CD4-positive, alpha-beta memory T cell (primary cell): Measurements from ENCODE around the gene PRR29. TPM values are rescaled to one million over a fixed set of nuclear protein-coding genes. Genes with fewer than 3 reads are reported as not detected.

Source experiments
- CTCF ChIA-PET: fragments of 350-600 bp; sonication (Branson Sonifier 250); formaldehyde crosslinking; loops from one replicate; lab custom pipeline; 2021; ENCODE audit warnings: inconsistent platforms; ENCODE audit not compliant: partially characterized antibody; lab: Charles Lee
- POLR2A ChIA-PET: fragments of 350-600 bp; sonication (Branson Sonifier 250); formaldehyde crosslinking; loops from one replicate; lab custom pipeline; 2021; ENCODE audit not compliant: partially characterized antibody; lab: Charles Lee
- DNase-seq, 5 donors: peaks; one replicate each; pipeline versions ENCODE4 v3.0.0 to v3.0.0-alpha.2; 2020 to 2022; ENCODE audit warnings: mixed read lengths in 1 of 5
- H3K27ac ChIP-seq: one replicate; pipeline ENCODE4 v1.7.0; 2013; ENCODE audit warnings: low read depth, low read length
- H3K27me3 ChIP-seq: 2 replicates; pipeline ENCODE4 v1.7.0; 2013; ENCODE audit warnings: mild to moderate bottlenecking, low read length, moderate library complexity; ENCODE audit not compliant: insufficient read depth
- H3K36me3 ChIP-seq: 2 replicates; pipeline ENCODE4 v1.7.0; 2013; ENCODE audit warnings: mild to moderate bottlenecking, low read length, moderate library complexity; ENCODE audit not compliant: insufficient read depth
- H3K4me1 ChIP-seq: 2 replicates; pipeline ENCODE4 v1.7.0; 2013; ENCODE audit warnings: mild to moderate bottlenecking, low read length, moderate library complexity; ENCODE audit not compliant: insufficient read depth
- H3K4me3 ChIP-seq, 2 donors: one replicate each; pipeline ENCODE4 v1.7.0; 2013; ENCODE audit warnings: low read length in 2 of 2, mild to moderate bottlenecking in 1 of 2
- H3K9me3 ChIP-seq, 2 donors: one replicate each; pipeline ENCODE4 v1.7.0; 2013; ENCODE audit warnings: low read length in 2 of 2, control low read depth in 1 of 2; ENCODE audit not compliant: control insufficient read depth in 1 of 2
- H3K27ac Mint-ChIP-seq, 7 donors: one replicate each; pipeline ENCODE4 v1.8.0; 2020 to 2021; ENCODE audit warnings: mixed read lengths in 7 of 7, mild to moderate bottlenecking in 6 of 7, inconsistent platforms in 3 of 7, moderate library complexity in 3 of 7
- H3K27me3 Mint-ChIP-seq, 2 donors: one replicate each; pipeline ENCODE4 v1.8.0; 2020 to 2021; ENCODE audit warnings: mixed read lengths in 2 of 2
- H3K36me3 Mint-ChIP-seq, 2 donors: one replicate each; pipeline ENCODE4 v1.8.0; 2020 to 2021; ENCODE audit warnings: mixed read lengths in 2 of 2, inconsistent platforms in 1 of 2, mild to moderate bottlenecking in 1 of 2
- H3K4me1 Mint-ChIP-seq, 4 donors: one replicate each; pipeline ENCODE4 v1.8.0; 2020 to 2021; ENCODE audit warnings: mixed read lengths in 4 of 4, mild to moderate bottlenecking in 1 of 4
- H3K4me3 Mint-ChIP-seq, 8 donors: one replicate each; pipeline ENCODE4 v1.8.0; 2020 to 2021; ENCODE audit warnings: mixed read lengths in 8 of 8, mild to moderate bottlenecking in 7 of 8, moderate library complexity in 6 of 8, inconsistent platforms in 3 of 8
- H3K9me3 Mint-ChIP-seq, 8 donors: one replicate each; pipeline ENCODE4 v1.8.0; 2020 to 2021; ENCODE audit warnings: mixed read lengths in 8 of 8, mild to moderate bottlenecking in 5 of 8, inconsistent platforms in 3 of 8, moderate library complexity in 1 of 8
- intact Hi-C: fragments of 100-400 bp; cut with micrococcal nuclease; formaldehyde crosslinking; loops from one replicate; pipeline ENCODE4 v1.15.1; 2023
- polyA plus RNA-seq, 2 donors: library from polyadenylated mRNA; unstranded; fragments of 300-500 nt; fragmentation: Illumina TruSeq; gene quantifications; one replicate each; pipeline ENCODE4 v1.2.3, GENCODE V29; 2021
- total RNA-seq, 2 experiments: library from RNA; stranded (reverse); gene quantifications; one replicate each; pipeline ENCODE4 v1.2.3, GENCODE V29; 2021

PRR29 gene
- total and polyA plus RNA-seq, 4 experiments from 2014 or later: 0.19 to 6.0 (median 3.3) TPM

DNA sequence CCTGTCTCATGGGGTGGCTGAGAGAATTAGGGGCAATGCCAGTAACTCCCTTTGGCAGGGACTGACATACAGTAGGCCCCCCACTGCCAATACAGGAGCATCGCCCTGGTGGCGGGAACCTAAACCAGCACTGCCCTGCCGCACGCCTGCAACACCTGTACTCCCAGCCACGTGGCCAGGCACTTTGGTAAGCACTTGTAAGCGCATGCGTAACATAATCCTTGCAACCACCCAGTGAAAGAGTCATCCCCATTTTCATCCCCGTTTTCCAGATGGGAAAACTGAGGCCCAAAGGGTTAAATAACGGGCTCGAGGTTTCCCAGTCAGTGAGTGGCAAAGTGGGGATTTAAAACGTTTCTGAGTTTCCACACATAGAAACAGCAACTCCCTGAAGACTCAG, 42.9 kb upstream of the PRR29 start:
- Histone ChIP-seq H3K9me3 (no peaks in the 10 kb centered on the region), H3K4me1 (peaks cover 20% of the 10 kb centered on the region), H3K36me3 (no peaks in the 10 kb centered on the region), H3K4me3 (no peak overlapping the region), H3K27ac (no peak overlapping the region), H3K27me3 (no peaks in the 10 kb centered on the region)
- H3K36me3 Mint-ChIP-seq: no peaks in the 10 kb centered on the region
- H3K9me3 Mint-ChIP-seq: peaks cover 0 to 2% (median 0%) of the 10 kb centered on the region in 8 donors
- ChIA-PET POLR2A (interaction anchor here (0.8 to 1.0 kb wide), 3 partner anchors 9 to 175 kb away, joined by 3 to 4 read pairs (median 3); no protein-coding TSS in a partner anchor), CTCF (interaction anchor here (1.0 to 1.5 kb wide), 4 partner anchors 9 to 74 kb away, joined by 3 to 8 read pairs (median 4); partner anchors contain the start of gene CSHL1)
- H3K27ac Mint-ChIP-seq: peak overlapping the region in 4 of 7 donors; percentile 17 to 80 (median 56)
- H3K4me1 Mint-ChIP-seq: peaks cover 7 to 37% (median 17%) of the 10 kb centered on the region in 4 donors
- DNase-seq: no peak
- H3K4me3 Mint-ChIP-seq: no peak overlapping the region
- H3K27me3 Mint-ChIP-seq: no peaks in the 10 kb centered on the region
- intact Hi-C loops: no loop called here

DNA sequence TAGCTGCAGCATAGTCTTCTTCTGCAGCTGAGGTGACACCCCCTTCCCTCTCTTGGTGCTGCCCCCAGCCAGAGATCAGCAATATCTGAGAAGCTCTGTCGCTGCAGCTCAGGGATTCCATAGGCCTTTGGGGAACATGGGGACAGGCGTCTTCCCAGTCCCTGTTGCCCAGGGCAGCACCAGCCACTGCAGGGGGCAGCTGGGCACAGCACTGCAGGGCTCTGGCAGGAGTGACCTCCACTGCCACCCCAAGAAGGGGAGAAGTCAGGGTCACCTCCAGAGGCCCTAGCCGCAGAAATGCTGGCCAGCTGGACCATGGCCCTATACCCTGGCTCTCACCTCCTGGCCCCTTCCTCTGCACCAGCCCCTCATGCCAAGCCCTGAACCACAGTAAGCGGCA, 42.4 kb upstream of the PRR29 start:
- Histone ChIP-seq H3K27me3 (no peaks in the 10 kb centered on the region), H3K4me1 (peaks cover 20% of the 10 kb centered on the region), H3K27ac (no peak overlapping the region), H3K4me3 (no peak overlapping the region), H3K36me3 (no peaks in the 10 kb centered on the region), H3K9me3 (no peaks in the 10 kb centered on the region)
- no peaks in the 10 kb centered on the region for H3K36me3 Mint-ChIP-seq
- ChIA-PET CTCF (interaction anchor here (3.6 kb wide), 1 partner anchor 9 kb away, joined by 20 read pairs; no protein-coding TSS in a partner anchor), POLR2A (interaction anchor here (1.0 to 2.1 kb wide), 2 partner anchors 9 to 175 kb away, joined by 4 to 6 read pairs; no protein-coding TSS in a partner anchor)
- H3K27me3 Mint-ChIP-seq: no peaks in the 10 kb centered on the region
- peaks cover 0 to 2% (median 0%) of the 10 kb centered on the region in 8 donors for H3K9me3 Mint-ChIP-seq
- H3K4me3 Mint-ChIP-seq: no peak overlapping the region
- H3K27ac Mint-ChIP-seq: peak overlapping the region in 2 of 7 donors; percentile 62 to 87
- no peak for DNase-seq
- H3K4me1 Mint-ChIP-seq: peaks cover 7 to 36% (median 17%) of the 10 kb centered on the region in 4 donors
- intact Hi-C loops: no loop called here

DNA sequence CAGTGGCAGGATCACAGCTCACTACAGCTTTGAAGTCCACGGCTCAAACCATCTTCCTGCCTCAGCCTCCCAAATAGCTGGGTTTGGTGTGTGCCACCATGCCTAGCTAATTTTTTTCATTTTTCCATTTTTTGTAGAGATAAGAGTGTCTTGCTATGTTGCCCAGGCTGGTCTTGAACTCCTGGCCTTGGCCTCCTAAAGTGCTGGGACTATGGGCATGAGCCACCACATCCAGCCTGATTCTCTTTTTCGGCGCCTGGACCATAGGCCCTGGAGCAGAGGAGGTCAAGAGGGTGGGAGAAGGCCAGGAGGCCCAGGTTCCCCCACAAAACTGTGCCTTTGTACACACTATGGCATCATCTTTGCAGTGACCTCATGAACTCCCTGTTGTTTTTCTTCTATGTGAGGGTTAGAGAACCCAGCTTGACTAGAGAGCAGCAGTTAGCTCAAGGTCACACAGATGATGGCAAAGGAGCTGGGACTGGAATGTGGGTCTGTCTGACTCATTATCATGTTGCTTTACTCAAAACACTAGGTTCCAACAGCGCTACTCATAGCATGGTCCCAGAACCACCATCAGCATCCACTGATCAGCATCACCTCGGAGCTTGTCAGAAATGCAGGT, 41.7 kb upstream of the PRR29 start:
- Histone ChIP-seq H3K9me3 (no peaks in the 10 kb centered on the region), H3K27me3 (no peaks in the 10 kb centered on the region), H3K4me3 (no peak overlapping the region), H3K27ac (no peak overlapping the region), H3K4me1 (peaks cover 26% of the 10 kb centered on the region), H3K36me3 (no peaks in the 10 kb centered on the region)
- no peak for DNase-seq
- intact Hi-C loops: no loop called here
- Mint-ChIP-seq H3K4me1 (peaks cover 7 to 35% (median 17%) of the 10 kb centered on the region in 4 donors), H3K27me3 (no peaks in the 10 kb centered on the region), H3K9me3 (peaks cover 0 to 2% (median 0%) of the 10 kb centered on the region in 8 donors), H3K36me3 (no peaks in the 10 kb centered on the region), H3K4me3 (no peak overlapping the region), H3K27ac (peak overlapping the region in 2 of 7 donors; percentile 42 to 58)
- CTCF ChIA-PET: interaction anchor here (1.7 to 3.6 kb wide), 4 partner anchors 10 to 37 kb away, joined by 5 to 20 read pairs (median 8); no protein-coding TSS in a partner anchor
- POLR2A ChIA-PET: interaction anchor here (2.1 kb wide), 1 partner anchor 10 kb away, joined by 6 read pairs; no protein-coding TSS in a partner anchor

DNA sequence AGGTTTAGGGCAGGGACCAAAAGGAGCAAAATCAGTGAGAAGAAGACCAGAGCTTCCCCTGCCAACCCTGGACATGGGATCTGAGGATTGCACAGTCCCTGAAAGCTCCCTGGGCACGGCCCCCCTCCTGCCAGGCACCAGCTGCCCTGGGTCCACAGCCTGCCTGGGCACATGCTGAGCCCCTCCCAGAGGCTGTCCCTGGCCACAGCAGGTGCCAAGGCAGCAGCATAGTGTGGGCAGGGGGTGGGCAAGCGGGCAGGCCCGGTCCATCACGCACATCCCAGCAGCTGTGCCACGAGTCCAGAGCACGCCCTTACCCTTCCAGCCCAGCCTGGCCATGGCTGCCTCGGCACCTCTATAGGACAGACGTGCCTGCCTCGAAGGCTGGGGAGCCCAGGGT, 38.1 kb upstream of the PRR29 start:
- intact Hi-C loops: no loop called here
- H3K4me1 Mint-ChIP-seq: peaks cover 3 to 31% (median 4%) of the 10 kb centered on the region in 4 donors
- no peaks in the 10 kb centered on the region for H3K9me3 Mint-ChIP-seq
- peaks cover 8% of the 10 kb centered on the region for H3K4me1 ChIP-seq
- H3K27me3 ChIP-seq: no peaks in the 10 kb centered on the region
- H3K4me3 ChIP-seq: no peak overlapping the region
- no peak overlapping the region for H3K4me3 Mint-ChIP-seq
- CTCF ChIA-PET: no interaction called here
- H3K27ac ChIP-seq: no peak overlapping the region
- H3K27me3 Mint-ChIP-seq: no peaks in the 10 kb centered on the region
- peak overlapping the region in 1 of 7 donors; percentile 24 for H3K27ac Mint-ChIP-seq
- POLR2A ChIA-PET: no interaction called here
- DNase-seq: no peak
- H3K9me3 ChIP-seq: no peaks in the 10 kb centered on the region
- no peaks in the 10 kb centered on the region for H3K36me3 ChIP-seq
- no peaks in the 10 kb centered on the region for H3K36me3 Mint-ChIP-seq

DNA sequence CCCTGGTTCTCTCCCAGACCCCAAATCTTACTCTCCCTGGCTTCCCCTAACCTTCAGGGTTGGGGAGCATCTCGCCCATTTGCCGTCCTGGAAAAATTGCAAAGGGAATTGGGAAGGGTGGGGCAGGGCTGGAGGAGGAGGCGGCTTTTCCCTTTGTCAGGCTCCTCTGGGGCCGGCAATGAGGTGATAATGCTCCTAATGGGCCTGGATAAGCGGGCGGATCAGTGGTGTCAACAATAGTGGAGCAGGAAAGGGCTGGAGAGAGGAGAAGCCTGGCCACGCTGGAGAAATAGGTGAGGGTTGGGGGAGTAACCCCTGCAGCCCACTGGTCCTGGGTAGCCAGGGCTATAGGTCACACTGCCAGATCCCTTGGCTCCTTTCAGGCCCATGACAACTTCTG, 37.7 kb upstream of the PRR29 start:
- H3K4me1 Mint-ChIP-seq: peaks cover 2 to 27% (median 4%) of the 10 kb centered on the region in 4 donors
- Histone ChIP-seq H3K4me3 (no peak overlapping the region), H3K27me3 (no peaks in the 10 kb centered on the region), H3K9me3 (no peaks in the 10 kb centered on the region), H3K27ac (no peak overlapping the region), H3K4me1 (peaks cover 5% of the 10 kb centered on the region), H3K36me3 (no peaks in the 10 kb centered on the region)
- intact Hi-C loops: no loop called here
- no peak overlapping the region for H3K27ac Mint-ChIP-seq
- POLR2A ChIA-PET: no interaction called here
- H3K9me3 Mint-ChIP-seq: no peaks in the 10 kb centered on the region
- H3K27me3 Mint-ChIP-seq: no peaks in the 10 kb centered on the region
- no peaks in the 10 kb centered on the region for H3K36me3 Mint-ChIP-seq
- peak overlapping the region in 1 of 8 donors; percentile 44 for H3K4me3 Mint-ChIP-seq
- no peak for DNase-seq
- CTCF ChIA-PET: interaction anchor here (2.1 kb wide), 1 partner anchor 14 kb away, joined by 10 read pairs; no protein-coding TSS in a partner anchor

DNA sequence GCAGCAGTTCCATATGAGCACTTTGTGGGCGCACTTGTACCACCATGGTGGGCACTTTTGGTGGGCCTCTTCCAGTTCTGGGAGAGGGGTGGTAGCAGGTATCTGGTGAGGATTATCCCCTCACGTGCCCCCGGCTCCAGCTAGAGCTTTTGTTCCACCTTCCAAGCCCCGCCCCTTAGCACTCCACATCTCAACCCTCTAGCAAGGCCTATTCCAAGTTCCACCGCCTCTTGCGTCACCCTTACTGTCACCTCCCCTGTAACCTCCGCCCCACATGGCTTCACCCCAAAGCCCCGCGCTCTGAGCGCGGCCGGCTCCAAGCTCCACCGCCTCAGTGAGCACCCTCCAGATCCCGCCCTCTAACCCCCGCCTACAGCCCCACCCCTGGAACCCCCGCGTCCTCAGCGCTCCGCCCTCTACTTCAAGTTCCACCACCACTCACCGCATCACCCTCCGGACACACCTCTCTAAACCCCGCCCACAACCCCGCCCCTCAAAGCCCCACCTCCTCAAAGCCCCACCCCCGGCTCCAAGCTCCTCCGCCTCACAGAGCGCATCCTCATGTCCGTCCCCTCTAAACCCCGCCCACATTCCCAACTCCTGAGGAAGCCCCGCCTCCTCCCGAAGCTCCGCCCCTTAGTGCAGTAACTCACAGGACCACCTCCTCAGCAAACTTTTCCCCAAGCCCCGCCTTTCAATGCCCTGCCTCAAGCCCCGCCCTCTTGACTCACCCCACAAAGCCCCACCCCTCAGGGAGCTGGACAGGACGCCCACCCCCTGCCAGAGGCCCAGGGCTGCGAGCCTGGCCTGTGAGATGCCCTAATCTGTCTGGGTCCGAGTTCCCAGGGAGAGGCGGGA, 36.6 kb upstream of the PRR29 start:
- peaks cover 4 to 27% (median 6%) of the 10 kb centered on the region in 4 donors for H3K4me1 Mint-ChIP-seq
- DNase-seq: peak in 3 of 5 donors; percentile 19 to 57 (median 25)
- Histone ChIP-seq H3K4me1 (peaks cover 10% of the 10 kb centered on the region), H3K27me3 (no peaks in the 10 kb centered on the region), H3K9me3 (no peaks in the 10 kb centered on the region), H3K4me3 (no peak overlapping the region), H3K36me3 (no peaks in the 10 kb centered on the region), H3K27ac (no peak overlapping the region)
- H3K36me3 Mint-ChIP-seq: no peaks in the 10 kb centered on the region
- POLR2A ChIA-PET: interaction anchor here (1.1 to 1.2 kb wide), 2 partner anchors 24 to 58 kb away, joined by 3 to 9 read pairs; partner anchors contain the start of gene ICAM2
- intact Hi-C loops: no loop called here
- H3K4me3 Mint-ChIP-seq: peak overlapping the region in 5 of 8 donors; percentile 17 to 70 (median 35)
- peak overlapping the region in 2 of 7 donors; percentile 50 to 76 for H3K27ac Mint-ChIP-seq
- no peaks in the 10 kb centered on the region for H3K27me3 Mint-ChIP-seq
- H3K9me3 Mint-ChIP-seq: no peaks in the 10 kb centered on the region
- CTCF ChIA-PET: interaction anchor here (1.0 to 2.1 kb wide), 4 partner anchors 15 to 60 kb away, joined by 3 to 10 read pairs (median 4); no protein-coding TSS in a partner anchor
